ENCODE results near the gene ANKS4B. TPM values are rescaled to one million over a fixed set of nuclear protein-coding genes. Genes with fewer than 3 reads are reported as not detected.

ANKS4B gene
- total and polyA plus RNA-seq, 2 experiments from 2014 or later: 0.07 TPM; not detected in 1

GRCh38 chr16:21223787-21224186 is 9.7 kb upstream of the ANKS4B start (continued):
- TF ChIP-seq POLR2AphosphoS5 (IDR thresholded peaks at IDR 0.05; ENCODE audit: low read depth) (no peak), ZNF114 (CRISPR knock-in tag; IDR thresholded peaks at IDR 0.05) (no peak), STAT1 (IDR thresholded peaks at IDR 0.05; ENCODE audit: unreplicated experiment) (no peak), CREB1 (CRISPR knock-in tag; IDR thresholded peaks at IDR 0.05; ENCODE audit: low read depth) (no peak)
- TF ChIP-seq, protein P1, sequence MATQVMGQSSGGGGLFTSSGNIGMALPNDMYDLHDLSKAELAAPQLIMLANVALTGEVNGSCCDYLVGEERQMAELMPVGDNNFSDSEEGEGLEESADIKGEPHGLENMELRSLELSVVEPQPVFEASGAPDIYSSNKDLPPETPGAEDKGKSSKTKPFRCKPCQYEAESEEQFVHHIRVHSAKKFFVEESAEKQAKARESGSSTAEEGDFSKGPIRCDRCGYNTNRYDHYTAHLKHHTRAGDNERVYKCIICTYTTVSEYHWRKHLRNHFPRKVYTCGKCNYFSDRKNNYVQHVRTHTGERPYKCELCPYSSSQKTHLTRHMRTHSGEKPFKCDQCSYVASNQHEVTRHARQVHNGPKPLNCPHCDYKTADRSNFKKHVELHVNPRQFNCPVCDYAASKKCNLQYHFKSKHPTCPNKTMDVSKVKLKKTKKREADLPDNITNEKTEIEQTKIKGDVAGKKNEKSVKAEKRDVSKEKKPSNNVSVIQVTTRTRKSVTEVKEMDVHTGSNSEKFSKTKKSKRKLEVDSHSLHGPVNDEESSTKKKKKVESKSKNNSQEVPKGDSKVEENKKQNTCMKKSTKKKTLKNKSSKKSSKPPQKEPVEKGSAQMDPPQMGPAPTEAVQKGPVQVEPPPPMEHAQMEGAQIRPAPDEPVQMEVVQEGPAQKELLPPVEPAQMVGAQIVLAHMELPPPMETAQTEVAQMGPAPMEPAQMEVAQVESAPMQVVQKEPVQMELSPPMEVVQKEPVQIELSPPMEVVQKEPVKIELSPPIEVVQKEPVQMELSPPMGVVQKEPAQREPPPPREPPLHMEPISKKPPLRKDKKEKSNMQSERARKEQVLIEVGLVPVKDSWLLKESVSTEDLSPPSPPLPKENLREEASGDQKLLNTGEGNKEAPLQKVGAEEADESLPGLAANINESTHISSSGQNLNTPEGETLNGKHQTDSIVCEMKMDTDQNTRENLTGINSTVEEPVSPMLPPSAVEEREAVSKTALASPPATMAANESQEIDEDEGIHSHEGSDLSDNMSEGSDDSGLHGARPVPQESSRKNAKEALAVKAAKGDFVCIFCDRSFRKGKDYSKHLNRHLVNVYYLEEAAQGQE (IDR thresholded peaks at IDR 0.05; ENCODE audit: unreplicated experiment): no peak

GRCh38 chr16:21224800-21225199 is 8.7 kb upstream of the ANKS4B start:
- H4K20me1 ChIP-seq (replicated peaks; ENCODE audit: insufficient read depth): no peaks in the 10 kb centered on the region
- Mint-ChIP-seq H3K27me3 (ENCODE audit: insufficient read depth, low read depth, poor library complexity) (peaks cover 5% of the 10 kb centered on the region), H3K4me3 (no peak overlapping the region), H3K4me1 (peaks cover 38% of the 10 kb centered on the region), H3K36me3 (ENCODE audit: low read depth) (0 out of 3 replicates have a peak, but pooled peaks cover 4% of the 10 kb centered on the region), H3K9me3 (peaks cover 4% of the 10 kb centered on the region; the same call in 1 of the 3 replicates), H3K27ac (no peak overlapping the region)
- H3K4me3 ChIP-seq: no peak overlapping the region
- no peaks in the 10 kb centered on the region for H3K36me3 ChIP-seq (ENCODE audit: insufficient read depth)
- 0 out of 2 replicates have a peak, but pooled peaks cover 9% of the 10 kb centered on the region for H3K9me2 ChIP-seq (ENCODE audit: insufficient read depth)
- peaks cover 36% of the 10 kb centered on the region for H3K4me1 ChIP-seq (ENCODE audit: insufficient read depth)
- TF ChIP-seq ZNF114 (CRISPR knock-in tag; IDR thresholded peaks at IDR 0.05) (no peak), ZNF331 (CRISPR knock-in tag; IDR thresholded peaks at IDR 0.05; ENCODE audit: low read depth) (no peak), STAT1 (IDR thresholded peaks at IDR 0.05; ENCODE audit: unreplicated experiment) (no peak), EZH2phosphoT487 (IDR thresholded peaks at IDR 0.05; ENCODE audit: unreplicated experiment) (no peak), JUNB (IDR thresholded peaks at IDR 0.05; ENCODE audit: unreplicated experiment) (no peak), ETS1 (IDR thresholded peaks at IDR 0.05) (no peak)
- TF ChIP-seq, protein P2, sequence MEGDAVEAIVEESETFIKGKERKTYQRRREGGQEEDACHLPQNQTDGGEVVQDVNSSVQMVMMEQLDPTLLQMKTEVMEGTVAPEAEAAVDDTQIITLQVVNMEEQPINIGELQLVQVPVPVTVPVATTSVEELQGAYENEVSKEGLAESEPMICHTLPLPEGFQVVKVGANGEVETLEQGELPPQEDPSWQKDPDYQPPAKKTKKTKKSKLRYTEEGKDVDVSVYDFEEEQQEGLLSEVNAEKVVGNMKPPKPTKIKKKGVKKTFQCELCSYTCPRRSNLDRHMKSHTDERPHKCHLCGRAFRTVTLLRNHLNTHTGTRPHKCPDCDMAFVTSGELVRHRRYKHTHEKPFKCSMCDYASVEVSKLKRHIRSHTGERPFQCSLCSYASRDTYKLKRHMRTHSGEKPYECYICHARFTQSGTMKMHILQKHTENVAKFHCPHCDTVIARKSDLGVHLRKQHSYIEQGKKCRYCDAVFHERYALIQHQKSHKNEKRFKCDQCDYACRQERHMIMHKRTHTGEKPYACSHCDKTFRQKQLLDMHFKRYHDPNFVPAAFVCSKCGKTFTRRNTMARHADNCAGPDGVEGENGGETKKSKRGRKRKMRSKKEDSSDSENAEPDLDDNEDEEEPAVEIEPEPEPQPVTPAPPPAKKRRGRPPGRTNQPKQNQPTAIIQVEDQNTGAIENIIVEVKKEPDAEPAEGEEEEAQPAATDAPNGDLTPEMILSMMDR (conservative IDR thresholded peaks at IDR 0.05; ENCODE audit: low read depth in 2 of 2): no peak
- no peak overlapping the region for H3K27ac ChIP-seq (ENCODE audit: low read depth)
- no peak overlapping the region for H3K4me2 ChIP-seq
- H2AFZ ChIP-seq: no peak overlapping the region
- H3F3A ChIP-seq (replicated peaks; ENCODE audit: low read depth): no peaks in the 10 kb centered on the region
- ATAC-seq: no peak
- DNase-seq (ENCODE audit: low spot score): no peak
- no peaks in the 10 kb centered on the region for H3K27me3 ChIP-seq (ENCODE audit: insufficient read depth)
- H3K79me2 ChIP-seq (replicated peaks; ENCODE audit: insufficient read depth): no peaks in the 10 kb centered on the region

Data from GM23338 (cell line).